PC-3 (cell line): Measurements from ENCODE around the gene PDSS2. TPM values are rescaled to one million over a fixed set of nuclear protein-coding genes. Genes with fewer than 3 reads are reported as not detected.

ENCODE experiments used
- ATAC-seq: fragments of 200-7000 bp; cut with Tn5 transposase; 2 replicates; pipeline ENCODE4 v1.9.1; 2020; ENCODE audit warnings: mild to moderate bottlenecking, moderate library complexity
- BruUV-seq: library from RNA; stranded (reverse); fragments of 400-500 nt; replicated peaks from 2 replicates; lab custom pipeline; 2021; lab: Mats Ljungman, UMichigan
- CTCF ChIA-PET: fragments of 300-600 bp; sonication (Branson Sonifier 250); formaldehyde crosslinking; loops from one replicate; lab custom pipeline; 2022; ENCODE audit warnings: antibody characterized with exemption; lab: Charles Lee
- POLR2A ChIA-PET: fragments of 300-600 bp; sonication (Branson Sonifier 250); formaldehyde crosslinking; loops from one replicate; lab custom pipeline; 2022; ENCODE audit warnings: antibody characterized with exemption; ENCODE audit not compliant: unreplicated experiment; lab: Charles Lee
- DNase-seq: peaks from one replicate; pipeline ENCODE4 v3.0.0-alpha.2; 2015
- H2AFZ ChIP-seq: fragments of 300-600 bp; sonication (generic); 2 replicates; pipeline ENCODE4 v1.6.0; 2016; ENCODE audit warnings: antibody characterized with exemption, low read length
- H3F3A ChIP-seq: fragments of 300-600 bp; sonication (generic); one replicate; pipeline ENCODE4 v1.6.0; 2017; ENCODE audit warnings: antibody characterized with exemption, low read length, control low read depth, mild to moderate bottlenecking; ENCODE audit not compliant: unreplicated experiment
- H3K27ac ChIP-seq: fragments of 300-600 bp; sonication (generic); 2 replicates; pipeline ENCODE4 v1.5.1; 2016; ENCODE audit warnings: mild to moderate bottlenecking, low read length
- H3K27me3 ChIP-seq: fragments of 300-600 bp; sonication (generic); 2 replicates; pipeline ENCODE4 v1.6.1; 2016; ENCODE audit warnings: low read length, mixed read lengths
- H3K36me3 ChIP-seq: fragments of 300-600 bp; sonication (generic); 2 replicates; pipeline ENCODE4 v1.6.1; 2016; ENCODE audit warnings: low read depth, mixed run types, low read length, mixed read lengths
- H3K4me1 ChIP-seq: fragments of 300-600 bp; sonication (generic); 2 replicates; pipeline ENCODE4 v1.5.1; 2016; ENCODE audit warnings: low read length; ENCODE audit not compliant: insufficient read depth
- H3K4me2 ChIP-seq: fragments of 300-600 bp; sonication (generic); 2 replicates; pipeline ENCODE4 v1.6.0; 2016; ENCODE audit warnings: low read length
- H3K4me3 ChIP-seq: fragments of 300-600 bp; sonication (generic); 2 replicates; pipeline ENCODE4 v1.5.1; 2016; ENCODE audit warnings: mild to moderate bottlenecking, low read length, mixed read lengths
- H3K79me2 ChIP-seq: fragments of 300-600 bp; sonication (generic); 2 replicates; pipeline ENCODE4 v1.6.1; 2017; ENCODE audit warnings: low read length, mixed read lengths
- H3K9ac ChIP-seq: fragments of 300-600 bp; sonication (generic); 2 replicates; pipeline ENCODE4 v1.6.0; 2016; ENCODE audit warnings: mild to moderate bottlenecking, low read length
- H3K9me2 ChIP-seq: fragments of 300-600 bp; sonication (generic); replicated peaks from 2 replicates; pipeline ENCODE4 v1.6.1; 2016; ENCODE audit warnings: mixed run types, low read length, mixed read lengths
- H3K9me3 ChIP-seq: fragments of 300-600 bp; sonication (generic); 2 replicates; pipeline ENCODE4 v1.6.1; 2016; ENCODE audit warnings: low read length, mixed read lengths
- H4K20me1 ChIP-seq: fragments of 300-600 bp; sonication (generic); 2 replicates; pipeline ENCODE4 v1.6.1; 2016; ENCODE audit warnings: low read length, mixed read lengths
- EZH2 ChIP-seq: fragments of 300-600 bp; sonication (generic); IDR thresholded peaks from one replicate; pipeline ENCODE4 v1.6.1; 2017; ENCODE audit warnings: antibody characterized with exemption, mild to moderate bottlenecking, low read length; ENCODE audit not compliant: unreplicated experiment
- EZH2phosphoT487 ChIP-seq: fragments of 300-600 bp; sonication (generic); IDR thresholded peaks from 2 replicates; pipeline ENCODE4 v1.6.1; 2018; ENCODE audit warnings: mild to moderate bottlenecking, antibody characterized with exemption, low read length, borderline replicate concordance
- intact Hi-C: fragments of 100-400 bp; cut with micrococcal nuclease; formaldehyde crosslinking; loops from 2 replicates; pipeline ENCODE4 v1.9.0; 2023
- total RNA-seq: library from RNA; depleted of rRNA; stranded (reverse); fragments of >200 nt; gene quantifications from 2 replicates; pipeline ENCODE4 v1.2.3, GENCODE V29; 2014
- TF ChIP-seq, protein P1 (sequence below): fragments of 300-600 bp; sonication (generic); conservative IDR thresholded peaks from 2 replicates; pipeline ENCODE4 v1.5.1; 2017; ENCODE audit warnings: antibody characterized with exemption, low read depth, mild to moderate bottlenecking, low read length

Gene PDSS2
- total RNA-seq, 1 experiment from 2014 or later = 6.6 TPM

DNA sequence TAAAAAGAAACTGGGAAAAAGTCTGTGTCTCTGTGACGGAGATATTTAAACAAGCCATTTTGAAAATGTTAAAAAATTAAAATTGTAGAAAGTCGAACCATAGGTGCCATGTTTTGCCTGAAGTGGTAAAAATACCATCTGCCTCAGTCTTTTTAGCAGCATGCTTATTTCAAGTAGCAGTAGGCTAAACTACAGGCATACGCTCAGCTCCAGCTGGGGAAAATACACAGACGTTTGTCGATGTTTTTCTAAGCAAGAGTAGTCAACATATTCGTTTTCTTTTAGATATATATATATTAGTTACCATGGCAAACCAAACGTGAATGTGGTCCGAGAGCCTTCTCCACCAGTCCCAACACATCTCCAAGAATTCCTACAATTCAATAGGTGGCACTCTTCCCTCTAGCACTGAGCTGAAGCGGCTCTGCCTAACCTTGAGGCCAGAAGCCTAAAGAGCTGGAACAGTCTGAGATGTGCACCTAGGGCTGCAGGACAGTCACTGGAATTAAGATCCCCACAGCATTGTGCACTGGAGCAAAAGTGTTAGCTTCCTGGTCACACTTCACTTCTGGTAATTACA lies 273.9 kb downstream of the PDSS2 start:
- Histone ChIP-seq H3K9me2 (no peaks in the 10 kb centered on the region), H3K4me2 (no peak overlapping the region), H3K9me3 (no peaks in the 10 kb centered on the region), H3K36me3 (no peaks in the 10 kb centered on the region), H3K27me3 (no peaks in the 10 kb centered on the region), H3K9ac (no peak overlapping the region), H3K79me2 (no peaks in the 10 kb centered on the region), H3K27ac (no peak overlapping the region), H4K20me1 (no peaks in the 10 kb centered on the region), H2AFZ (no peak overlapping the region), H3K4me3 (no peak overlapping the region), H3K4me1 (no peaks in the 10 kb centered on the region), H3F3A (no peaks in the 10 kb centered on the region)
- ChIA-PET CTCF (no interaction called here), POLR2A (no interaction called here)
- intact Hi-C loops = no loop called here
- DNase-seq (peak; percentile 8), ATAC-seq (peak; percentile 20; the same call in 1 of the 2 replicates)
- no TSS peak for BruUV-seq
- TF ChIP-seq EZH2phosphoT487 (no peak), EZH2 (no peak)
- TF ChIP-seq, protein P1, sequence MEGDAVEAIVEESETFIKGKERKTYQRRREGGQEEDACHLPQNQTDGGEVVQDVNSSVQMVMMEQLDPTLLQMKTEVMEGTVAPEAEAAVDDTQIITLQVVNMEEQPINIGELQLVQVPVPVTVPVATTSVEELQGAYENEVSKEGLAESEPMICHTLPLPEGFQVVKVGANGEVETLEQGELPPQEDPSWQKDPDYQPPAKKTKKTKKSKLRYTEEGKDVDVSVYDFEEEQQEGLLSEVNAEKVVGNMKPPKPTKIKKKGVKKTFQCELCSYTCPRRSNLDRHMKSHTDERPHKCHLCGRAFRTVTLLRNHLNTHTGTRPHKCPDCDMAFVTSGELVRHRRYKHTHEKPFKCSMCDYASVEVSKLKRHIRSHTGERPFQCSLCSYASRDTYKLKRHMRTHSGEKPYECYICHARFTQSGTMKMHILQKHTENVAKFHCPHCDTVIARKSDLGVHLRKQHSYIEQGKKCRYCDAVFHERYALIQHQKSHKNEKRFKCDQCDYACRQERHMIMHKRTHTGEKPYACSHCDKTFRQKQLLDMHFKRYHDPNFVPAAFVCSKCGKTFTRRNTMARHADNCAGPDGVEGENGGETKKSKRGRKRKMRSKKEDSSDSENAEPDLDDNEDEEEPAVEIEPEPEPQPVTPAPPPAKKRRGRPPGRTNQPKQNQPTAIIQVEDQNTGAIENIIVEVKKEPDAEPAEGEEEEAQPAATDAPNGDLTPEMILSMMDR = no peak

DNA sequence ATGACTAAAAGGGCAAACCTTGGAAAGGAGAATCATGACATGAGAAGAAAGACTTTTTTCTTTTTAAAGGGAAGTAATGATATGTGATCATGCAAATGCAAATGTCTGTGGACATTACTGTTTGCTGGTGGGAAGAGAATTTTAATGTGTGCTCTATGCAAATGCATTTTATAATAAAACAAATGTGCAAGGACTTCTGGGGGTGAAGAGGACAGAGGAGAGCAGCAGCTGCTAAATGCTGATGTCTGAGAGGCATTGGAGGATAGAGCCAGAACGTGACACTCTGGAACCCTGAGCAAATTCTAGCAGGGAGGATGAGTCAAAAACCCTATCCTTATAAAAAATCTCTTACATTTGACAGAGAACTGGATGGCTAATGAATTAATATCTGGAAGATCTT lies 274.9 kb downstream of the PDSS2 start:
- intact Hi-C loops = no loop called here
- CTCF ChIA-PET = interaction anchor here (0.6 kb wide), 1 partner anchor 66 kb away, joined by 3 read pairs; no protein-coding TSS in a partner anchor

GRCh38 chr6:107180099-107180498 lies 279.3 kb downstream of the PDSS2 start:
- Histone ChIP-seq H3K9ac (no peak overlapping the region), H3F3A (no peaks in the 10 kb centered on the region), H3K4me2 (no peak overlapping the region), H3K9me2 (no peaks in the 10 kb centered on the region), H3K4me3 (no peak overlapping the region), H3K27me3 (no peaks in the 10 kb centered on the region), H2AFZ (no peak overlapping the region), H3K79me2 (no peaks in the 10 kb centered on the region), H3K9me3 (no peaks in the 10 kb centered on the region), H4K20me1 (no peaks in the 10 kb centered on the region), H3K36me3 (no peaks in the 10 kb centered on the region), H3K27ac (no peak overlapping the region), H3K4me1 (no peaks in the 10 kb centered on the region)
- intact Hi-C loops = no loop called here
- ATAC-seq (no peak), DNase-seq (no peak)
- no TSS peak for BruUV-seq
- TF ChIP-seq EZH2phosphoT487 = no peak
- TF ChIP-seq EZH2 = no peak
- TF ChIP-seq, protein P1 = no peak
- ChIA-PET CTCF (no interaction called here), POLR2A (no interaction called here)

More for the DNA sequence above, 274.9 kb downstream of the PDSS2 start:
- Histone ChIP-seq H3F3A (no peaks in the 10 kb centered on the region), H3K4me2 (no peak overlapping the region), H3K9me2 (no peaks in the 10 kb centered on the region), H3K9me3 (no peaks in the 10 kb centered on the region), H3K27ac (no peak overlapping the region), H3K4me1 (no peaks in the 10 kb centered on the region), H3K9ac (no peak overlapping the region), H2AFZ (no peak overlapping the region), H3K4me3 (no peak overlapping the region), H3K36me3 (no peaks in the 10 kb centered on the region), H4K20me1 (no peaks in the 10 kb centered on the region), H3K27me3 (no peaks in the 10 kb centered on the region), H3K79me2 (no peaks in the 10 kb centered on the region)
- no peak for ATAC-seq
- POLR2A ChIA-PET = no interaction called here
- TF ChIP-seq EZH2 = no peak
- TF ChIP-seq, protein P1 = no peak
- TF ChIP-seq EZH2phosphoT487 = no peak
- no TSS peak for BruUV-seq
- DNase-seq = no peak
